Body of pancreas (tissue), 4 donors: ENCODE data around the gene KRTAP3-1. TPM values are rescaled to one million over a fixed set of nuclear protein-coding genes. Genes with fewer than 3 reads are reported as not detected.

ENCODE experiments used
- ATAC-seq: fragments of 150-250 bp; one replicate; pipeline ENCODE4 v1.9.1; 2016
- DNase-seq, 4 donors: peaks; one replicate each; pipeline ENCODE4 v3.0.0-alpha.2; 2019
- H3K27ac ChIP-seq, 4 donors: fragments of 200-600 bp; sonication (generic); 1 replicate in 3 of 4; 2 replicates in 1 of 4; pipeline versions ENCODE4 v1.5.1 to v1.6.1; 2016 to 2019; ENCODE audit warnings: mild to moderate bottlenecking in 1 of 4, mixed read lengths in 1 of 4, moderate library complexity in 1 of 4
- H3K27me3 ChIP-seq, 2 donors: fragments of 200-600 bp; sonication (generic); one replicate each; pipeline ENCODE4 v1.6.0; 2016; ENCODE audit warnings: mild to moderate bottlenecking in 1 of 2
- H3K36me3 ChIP-seq, 2 donors: fragments of 200-600 bp; sonication (generic); replicated peaks in 1 of 2; 2 replicates each; pipeline ENCODE4 v1.5.1; 2016; ENCODE audit warnings: low read depth in 2 of 2; ENCODE audit not compliant: insufficient read depth in 1 of 2
- H3K4me1 ChIP-seq: fragments of 200-600 bp; sonication (generic); one replicate; pipeline ENCODE4 v1.6.0; 2016
- H3K4me3 ChIP-seq, 2 donors: fragments of 200-600 bp; sonication (generic); 1 replicate in 1 of 2; 2 replicates in 1 of 2; pipeline ENCODE4 v1.5.1; 2016 to 2019
- H3K9me3 ChIP-seq, 3 donors: fragments of 200-600 bp; sonication (generic); 1 replicate in 2 of 3; 2 replicates in 1 of 3; pipeline ENCODE4 v1.5.1; 2016
- POLR2A ChIP-seq, 3 donors: fragments of 450-650 bp; IDR thresholded peaks; one replicate each; pipeline ENCODE4 v1.6.1; 2016; ENCODE audit warnings: antibody characterized with exemption in 3 of 3, mild to moderate bottlenecking in 2 of 3
- WGBS, 2 donors: methylation state at CpG; one replicate each; pipeline ENCODE4 v1.1.5; 2017; 5-methylcytosine and 5-hydroxymethylcytosine counted together
- intact Hi-C: fragments of 100-400 bp; cut with DNase I; formaldehyde crosslinking; loops from one replicate; pipeline ENCODE4 v1.15.1; 2023
- total RNA-seq, 2 donors: library from RNA; depleted of rRNA; stranded (reverse); fragments of >200 nt; gene quantifications; one replicate each; pipeline ENCODE4 v1.1.0, GENCODE V29; 2016
- TF ChIP-seq, protein P1 (sequence below), 7 experiments: fragments of 450-650 bp in 4 of 7; fragments of 200-600 bp in 3 of 7; sonication (generic) in 3 of 7; IDR thresholded peaks; one replicate each; pipeline ENCODE4 v1.5.1; 2016 to 2019; ENCODE audit warnings: antibody characterized with exemption in 7 of 7

KRTAP3-1 gene
- total RNA-seq, 2 donors from 2014 or later, result not detected

DNA sequence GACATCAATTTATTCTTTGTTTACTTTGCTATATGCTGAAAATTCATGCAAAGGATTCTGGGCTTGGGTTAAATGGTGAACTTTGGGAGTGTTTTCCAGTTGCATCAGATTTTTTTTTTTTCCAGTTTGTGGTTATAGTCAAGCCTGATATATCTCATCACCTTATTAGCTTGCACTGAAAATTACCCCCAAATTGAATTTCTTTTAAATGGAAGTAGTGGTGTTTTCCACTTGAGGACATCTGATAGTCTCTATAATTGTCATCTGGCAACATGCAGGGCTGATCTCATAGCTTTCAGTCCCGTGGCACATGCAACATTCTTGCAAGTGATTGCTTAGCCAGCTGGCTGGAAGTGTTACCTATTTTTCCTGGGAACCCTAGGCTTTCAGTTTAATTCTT, 4.7 kb upstream of the KRTAP3-1 start:
- Histone ChIP-seq H3K9me3 (no peaks in the 10 kb centered on the region), H3K36me3 (no peaks in the 10 kb centered on the region), H3K4me3 (no peak overlapping the region), H3K4me1 (no peaks in the 10 kb centered on the region), H3K27ac (no peak overlapping the region), H3K27me3 (no peaks in the 10 kb centered on the region)
- no peak for ATAC-seq
- TF ChIP-seq, protein P1, sequence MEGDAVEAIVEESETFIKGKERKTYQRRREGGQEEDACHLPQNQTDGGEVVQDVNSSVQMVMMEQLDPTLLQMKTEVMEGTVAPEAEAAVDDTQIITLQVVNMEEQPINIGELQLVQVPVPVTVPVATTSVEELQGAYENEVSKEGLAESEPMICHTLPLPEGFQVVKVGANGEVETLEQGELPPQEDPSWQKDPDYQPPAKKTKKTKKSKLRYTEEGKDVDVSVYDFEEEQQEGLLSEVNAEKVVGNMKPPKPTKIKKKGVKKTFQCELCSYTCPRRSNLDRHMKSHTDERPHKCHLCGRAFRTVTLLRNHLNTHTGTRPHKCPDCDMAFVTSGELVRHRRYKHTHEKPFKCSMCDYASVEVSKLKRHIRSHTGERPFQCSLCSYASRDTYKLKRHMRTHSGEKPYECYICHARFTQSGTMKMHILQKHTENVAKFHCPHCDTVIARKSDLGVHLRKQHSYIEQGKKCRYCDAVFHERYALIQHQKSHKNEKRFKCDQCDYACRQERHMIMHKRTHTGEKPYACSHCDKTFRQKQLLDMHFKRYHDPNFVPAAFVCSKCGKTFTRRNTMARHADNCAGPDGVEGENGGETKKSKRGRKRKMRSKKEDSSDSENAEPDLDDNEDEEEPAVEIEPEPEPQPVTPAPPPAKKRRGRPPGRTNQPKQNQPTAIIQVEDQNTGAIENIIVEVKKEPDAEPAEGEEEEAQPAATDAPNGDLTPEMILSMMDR (IDR thresholded peaks at IDR 0.05), result no peak
- no peak for TF ChIP-seq POLR2A (IDR thresholded peaks at IDR 0.05)
- 5 to 31% methylated on average over 1 of the region's 1 CpG for WGBS, 2 donors
- intact Hi-C loops, result no loop called here
- DNase-seq, result no peak

DNA sequence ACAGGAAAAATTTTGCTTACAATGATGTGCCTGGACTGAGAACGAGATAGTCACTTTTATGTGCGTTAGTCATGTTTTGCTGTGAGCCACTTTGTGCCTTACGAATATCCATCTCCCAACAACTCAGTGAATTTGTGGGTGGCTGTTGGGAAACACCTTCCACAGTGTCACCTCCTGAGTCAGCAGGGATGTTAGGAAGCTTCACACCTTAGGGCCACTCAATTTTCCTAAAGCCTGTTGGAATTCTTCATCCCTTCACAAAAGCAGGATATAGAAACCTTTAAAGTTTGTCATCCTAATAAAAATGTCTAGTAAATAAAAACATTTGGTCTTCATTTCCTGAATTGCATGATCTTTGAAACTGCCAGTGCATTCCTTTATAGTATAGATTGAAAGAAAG, 4.3 kb upstream of the KRTAP3-1 start:
- intact Hi-C loops, result no loop called here
- DNase-seq, result no peak
- Histone ChIP-seq H3K27me3 (no peaks in the 10 kb centered on the region), H3K4me1 (no peaks in the 10 kb centered on the region), H3K4me3 (no peak overlapping the region), H3K36me3 (no peaks in the 10 kb centered on the region), H3K9me3 (no peaks in the 10 kb centered on the region), H3K27ac (no peak overlapping the region)
- TF ChIP-seq, protein P1 (IDR thresholded peaks at IDR 0.05), result no peak
- TF ChIP-seq POLR2A (IDR thresholded peaks at IDR 0.05), result no peak
- ATAC-seq, result no peak
- 71 to 80% methylated on average over 3 of the region's 3 CpGs for WGBS, 2 donors

DNA sequence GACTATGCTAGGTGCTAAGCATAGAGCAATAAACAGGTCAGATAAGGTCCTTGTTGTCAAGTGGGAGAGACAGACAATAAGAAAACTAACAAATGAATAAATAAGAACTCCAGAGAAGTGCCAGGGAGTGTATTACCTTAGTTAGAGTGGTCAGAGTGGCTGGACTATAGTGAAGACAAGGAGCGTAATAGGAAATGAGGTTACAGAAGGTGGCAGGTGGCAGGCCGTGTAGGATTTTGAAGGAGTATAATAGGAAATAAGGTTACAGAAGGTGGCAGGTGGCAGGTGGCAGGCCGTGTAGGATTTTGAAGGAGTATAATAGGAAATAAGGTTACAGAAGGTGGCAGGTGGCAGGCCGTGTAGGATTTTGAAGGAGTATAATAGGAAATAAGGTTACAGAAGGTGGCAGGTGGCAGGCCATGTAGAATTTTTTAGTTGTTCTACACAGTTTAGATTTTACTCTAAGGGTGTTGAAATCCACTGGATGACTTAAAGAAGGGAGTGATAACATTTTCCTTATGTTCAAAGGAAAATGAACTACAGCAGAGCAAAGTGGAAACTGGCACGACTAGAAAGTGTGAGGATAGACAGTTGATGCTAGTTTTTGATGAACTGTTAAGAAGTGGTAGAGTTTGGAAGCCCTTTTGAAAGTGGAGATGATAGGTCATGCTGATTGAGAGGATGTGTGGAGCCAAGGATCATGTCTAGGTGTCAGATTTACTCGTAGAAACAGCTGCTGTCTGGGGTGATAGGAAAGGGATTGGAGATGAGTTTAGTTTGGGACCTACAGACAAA, 3.6 kb upstream of the KRTAP3-1 start:
- Histone ChIP-seq H3K4me1 (no peaks in the 10 kb centered on the region), H3K36me3 (no peaks in the 10 kb centered on the region), H3K4me3 (no peak overlapping the region), H3K27me3 (no peaks in the 10 kb centered on the region), H3K9me3 (no peaks in the 10 kb centered on the region), H3K27ac (no peak overlapping the region)
- DNase-seq, result no peak
- ATAC-seq, result no peak
- 66 to 76% methylated on average over 6 of the region's 6 CpGs for WGBS, 2 donors
- no peak for TF ChIP-seq POLR2A (IDR thresholded peaks at IDR 0.05)
- TF ChIP-seq, protein P1 (IDR thresholded peaks at IDR 0.05), result no peak
- intact Hi-C loops, result no loop called here

DNA sequence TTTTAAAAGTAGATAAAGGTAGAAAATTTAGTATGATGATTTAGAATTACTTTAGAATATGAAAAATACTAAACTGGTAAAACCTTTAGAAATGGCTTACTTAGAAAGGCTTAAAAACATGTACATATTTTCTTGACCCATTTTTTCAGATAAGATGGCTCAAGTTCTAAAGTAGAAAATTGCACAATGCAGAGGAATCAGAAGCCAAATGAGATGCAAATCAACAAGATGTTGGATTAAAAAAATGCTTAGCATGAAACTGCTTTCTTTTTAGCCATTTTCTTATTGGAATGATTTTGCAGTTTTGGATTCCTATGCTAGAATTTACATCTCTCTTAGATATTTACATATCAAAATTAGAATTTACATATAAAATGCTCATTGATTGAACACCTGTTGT, 1.5 kb upstream of the KRTAP3-1 start:
- no peak for ATAC-seq
- Histone ChIP-seq H3K4me1 (no peaks in the 10 kb centered on the region), H3K9me3 (no peaks in the 10 kb centered on the region), H3K4me3 (no peak overlapping the region), H3K27me3 (no peaks in the 10 kb centered on the region), H3K27ac (no peak overlapping the region), H3K36me3 (no peaks in the 10 kb centered on the region)
- intact Hi-C loops, result no loop called here
- no peak for TF ChIP-seq POLR2A (IDR thresholded peaks at IDR 0.05)
- TF ChIP-seq, protein P1 (IDR thresholded peaks at IDR 0.05), result no peak
- no peak for DNase-seq

DNA sequence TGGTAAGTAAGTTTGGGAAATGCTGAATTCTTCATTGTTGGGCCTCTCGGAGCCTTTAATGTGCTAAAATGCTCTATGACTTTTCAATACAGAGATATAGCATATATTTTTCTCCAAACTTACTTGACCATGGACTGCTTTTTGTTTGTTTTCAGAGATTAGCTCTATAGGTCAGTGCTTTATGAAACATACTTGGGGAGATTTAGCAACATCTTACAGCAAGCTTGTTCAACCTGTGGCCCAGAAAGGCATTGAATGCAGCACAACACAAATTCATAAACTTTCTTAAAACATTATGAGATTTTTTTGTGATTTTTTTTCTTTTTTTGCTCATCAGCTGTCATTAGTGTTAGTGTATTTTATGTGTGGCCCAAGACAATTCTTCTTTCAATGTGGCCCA, 1.0 kb upstream of the KRTAP3-1 start:
- intact Hi-C loops, result no loop called here

More for the DNA sequence above, 1.0 kb upstream of the KRTAP3-1 start:
- WGBS, 2 donors, result 81 to 89% methylated on average over 1 of the region's 1 CpG
- Histone ChIP-seq H3K27ac (no peak overlapping the region), H3K9me3 (no peaks in the 10 kb centered on the region), H3K4me3 (no peak overlapping the region), H3K4me1 (no peaks in the 10 kb centered on the region), H3K27me3 (no peaks in the 10 kb centered on the region), H3K36me3 (no peaks in the 10 kb centered on the region)
- DNase-seq (no peak), ATAC-seq (no peak)
- no peak for TF ChIP-seq POLR2A (IDR thresholded peaks at IDR 0.05)
- TF ChIP-seq, protein P1 (IDR thresholded peaks at IDR 0.05), result no peak
